Endothelial cell of umbilical vein (primary cell): ENCODE data around the gene PDE8B. TPM values are rescaled to one million over a fixed set of nuclear protein-coding genes. Genes with fewer than 3 reads are reported as not detected.

ENCODE experiments used
- BruUV-seq: library from RNA; stranded (reverse); fragments of 400-500 nt; replicated peaks from 2 replicates; lab custom pipeline; 2021; lab: Mats Ljungman, UMichigan
- CTCF ChIA-PET: fragments of 300-600, 350-600 bp; sonication (Branson Sonifier 250); formaldehyde crosslinking; loops from one replicate; lab custom pipeline; 2021; ENCODE audit warnings: antibody characterized with exemption, inconsistent platforms; lab: Charles Lee
- POLR2A ChIA-PET: fragments of 300-600, 350-600 bp; sonication (Branson Sonifier 250); formaldehyde crosslinking; loops from one replicate; lab custom pipeline; 2021; ENCODE audit warnings: antibody characterized with exemption, inconsistent platforms; lab: Charles Lee
- DNase-seq: peaks from one replicate; pipeline ENCODE4 v3.0.0-alpha.2; 2011; ENCODE audit warnings: low read depth, low spot score
- FAIRE-seq: peaks from 2 replicates; lab custom pipeline; 2011; peaks lifted over from hg19 to GRCh38; lab: Jason Lieb, UNC
- H2AFZ ChIP-seq: 2 replicates; pipeline ENCODE4 v1.6.0; 2012; ENCODE audit warnings: low read depth, low read length, control low read depth, inconsistent platforms
- H3K27ac ChIP-seq: 2 replicates; pipeline ENCODE4 v1.5.1; 2011; ENCODE audit warnings: low read depth, mild to moderate bottlenecking, control low read depth, low read length, moderate library complexity; ENCODE audit not compliant: insufficient read depth
- H3K27me3 ChIP-seq, 2 experiments: 2 replicates each; pipeline versions ENCODE4 v1.6.0 to v1.6.1; 2011; ENCODE audit warnings: low read length in 2 of 2, mixed read lengths in 1 of 2; ENCODE audit not compliant: control insufficient read depth in 2 of 2, insufficient read depth in 2 of 2
- H3K36me3 ChIP-seq, 2 experiments: 2 replicates in 1 of 2; 3 replicates in 1 of 2; pipeline ENCODE4 v1.5.1; 2011; ENCODE audit warnings: low read length in 2 of 2, mild to moderate bottlenecking in 1 of 2, moderate library complexity in 1 of 2; ENCODE audit not compliant: control insufficient read depth in 2 of 2, insufficient read depth in 2 of 2; ENCODE audit errors: extremely low read depth in 1 of 2
- H3K4me1 ChIP-seq: 3 replicates; pipeline ENCODE4 v1.5.1; 2011; ENCODE audit warnings: mild to moderate bottlenecking, low read length; ENCODE audit not compliant: control insufficient read depth, insufficient read depth; ENCODE audit errors: extremely low read depth
- H3K4me2 ChIP-seq: 2 replicates; pipeline ENCODE4 v1.6.1; 2011; ENCODE audit warnings: low read length, control low read depth, mixed read lengths; ENCODE audit not compliant: insufficient read depth
- H3K4me3 ChIP-seq, 3 experiments: fragments of 200-600 bp in 1 of 3; sonication (generic), shearing (Covaris generic) in 1 of 3; replicated peaks in 1 of 3; 2 replicates each; pipeline ENCODE4 v1.5.1; 2011 to 2016; ENCODE audit warnings: control low read depth in 3 of 3, low read length in 3 of 3, mild to moderate bottlenecking in 2 of 3, inconsistent platforms in 1 of 3, low read depth in 1 of 3, moderate library complexity in 1 of 3; ENCODE audit not compliant: insufficient read depth in 1 of 3
- H3K79me2 ChIP-seq: 2 replicates; pipeline ENCODE4 v1.6.0; 2012; ENCODE audit warnings: low read length, inconsistent platforms; ENCODE audit not compliant: control insufficient read depth, insufficient read depth
- H3K9ac ChIP-seq: replicated peaks from 2 replicates; pipeline ENCODE3; 2011; ENCODE audit warnings: low read length, control low read depth; ENCODE audit not compliant: insufficient read depth; ENCODE audit errors: extremely low read depth
- H3K9me1 ChIP-seq: replicated peaks from 3 replicates; pipeline ENCODE4 v1.6.0; 2011; ENCODE audit warnings: mild to moderate bottlenecking, low read length; ENCODE audit not compliant: control insufficient read depth, insufficient read depth; ENCODE audit errors: extremely low read depth
- H3K9me3 ChIP-seq: replicated peaks from 2 replicates; pipeline ENCODE4 v1.5.1; 2012; ENCODE audit warnings: low read length, inconsistent platforms; ENCODE audit not compliant: control insufficient read depth, insufficient read depth
- H4K20me1 ChIP-seq: replicated peaks from 2 replicates; pipeline ENCODE3; 2011; ENCODE audit warnings: mild to moderate bottlenecking, low read length; ENCODE audit not compliant: control insufficient read depth, insufficient read depth; ENCODE audit errors: extremely low read depth
- CTCF ChIP-seq, 2 donors: IDR thresholded peaks; 1 replicate in 1 of 2; 2 replicates in 1 of 2; pipeline ENCODE4 v1.5.1; 2011; ENCODE audit warnings: low read length in 2 of 2, mild to moderate bottlenecking in 2 of 2, moderate library complexity in 2 of 2, control low read depth in 1 of 2, inconsistent platforms in 1 of 2, low read depth in 1 of 2; ENCODE audit not compliant: insufficient read depth in 1 of 2; ENCODE audit errors: extremely low read depth in 1 of 2
- EZH2 ChIP-seq: IDR thresholded peaks from 2 replicates; pipeline ENCODE4 v1.6.1; 2012; ENCODE audit warnings: borderline replicate concordance, low read depth, mild to moderate bottlenecking, moderate library complexity, low read length, inconsistent platforms; ENCODE audit not compliant: severe bottlenecking
- FOS ChIP-seq: IDR thresholded peaks from 2 replicates; pipeline ENCODE4 v1.6.1; 2011; ENCODE audit warnings: mild to moderate bottlenecking, low read length, moderate library complexity, borderline replicate concordance; ENCODE audit not compliant: insufficient read depth
- GATA2 ChIP-seq: IDR thresholded peaks from 2 replicates; pipeline ENCODE4 v1.7.0; 2011; ENCODE audit warnings: low read depth, mild to moderate bottlenecking, moderate library complexity, mixed read lengths, low read length; ENCODE audit not compliant: insufficient read length, insufficient read depth
- JUN ChIP-seq: IDR thresholded peaks from 2 replicates; pipeline ENCODE4 v1.6.1; 2011; ENCODE audit warnings: borderline replicate concordance, low read depth; ENCODE audit not compliant: insufficient read length, insufficient read depth
- MYC ChIP-seq: IDR thresholded peaks from one replicate; pipeline ENCODE4 v1.6.1; 2011; ENCODE audit warnings: mild to moderate bottlenecking, low read depth, low read length
- POLR2A ChIP-seq: IDR thresholded peaks from 2 replicates; pipeline ENCODE4 v1.6.1; 2012; ENCODE audit warnings: low read depth, mild to moderate bottlenecking, control low read depth, low read length
- POLR2AphosphoS5 ChIP-seq: IDR thresholded peaks from 2 replicates; pipeline ENCODE4 v1.6.1; 2012; ENCODE audit warnings: low read depth, mild to moderate bottlenecking, control low read depth, low read length, moderate library complexity; ENCODE audit not compliant: insufficient read depth
- dilution Hi-C: fragments of 300-500 bp; cut with MboI; formaldehyde crosslinking; loops from one replicate; pipeline ENCODE4 v1.15.0; 2019; ENCODE audit warnings: low sequenced_read_pairs; ENCODE audit not compliant: extremely low pct_ligation_motif_present
- intact Hi-C: fragments of 100-400 bp; cut with micrococcal nuclease; formaldehyde crosslinking; loops from one replicate; pipeline ENCODE4 v1.10.0; 2022
- polyA plus RNA-seq, 4 experiments: library from polyadenylated mRNA; depleted of rRNA in 3 of 4; stranded (reverse) in 3 of 4; unstranded in 1 of 4; fragments of >200 nt; gene quantifications; 2 replicates each; pipeline versions ENCODE4 v1.2.1 to v1.2.3, GENCODE V29; 2011 to 2012; ENCODE audit warnings: missing spikeins in 1 of 4
- total RNA-seq: library from RNA; stranded (reverse); gene quantifications from 2 replicates; pipeline ENCODE4 v1.2.3, GENCODE V29; 2021
- TF ChIP-seq, protein P1 (sequence below): IDR thresholded peaks from 2 replicates; pipeline ENCODE4 v1.6.1; 2011; ENCODE audit not compliant: insufficient read depth, insufficient read length

PDE8B gene
- total and polyA plus RNA-seq, 2 donors (not counting 3 experiments of a cell fraction or from before 2014, with no cell fraction given) = not detected

- H3K27me3 ChIP-seq = peaks cover 0 to 2% of the 10 kb centered on the region in 2 experiments
- H3K4me1 ChIP-seq = no peaks in the 10 kb centered on the region
- H3K9ac ChIP-seq = no peak overlapping the region
- BruUV-seq = no TSS peak
- H4K20me1 ChIP-seq = no peaks in the 10 kb centered on the region
- no peaks in the 10 kb centered on the region for H3K9me3 ChIP-seq
- intact Hi-C loops (no loop called here), dilution Hi-C loops (no loop called here)
- H3K27ac ChIP-seq = no peak overlapping the region
- no peak for TF ChIP-seq EZH2
- TF ChIP-seq POLR2AphosphoS5 = no peak
- TF ChIP-seq CTCF (IDR thresholded peaks at IDR 0.05; ENCODE audit: extremely low read depth in 1 of 2, insufficient read depth in 1 of 2, low read depth in 1 of 2, low read length in 2 of 2) = no peak
- TF ChIP-seq JUN = no peak
- no peak for TF ChIP-seq FOS
- TF ChIP-seq GATA2 = no peak
- no peak for TF ChIP-seq MYC
- TF ChIP-seq POLR2A = no peak
- TF ChIP-seq, protein P1, sequence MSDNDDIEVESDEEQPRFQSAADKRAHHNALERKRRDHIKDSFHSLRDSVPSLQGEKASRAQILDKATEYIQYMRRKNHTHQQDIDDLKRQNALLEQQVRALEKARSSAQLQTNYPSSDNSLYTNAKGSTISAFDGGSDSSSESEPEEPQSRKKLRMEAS = no peak
- CTCF ChIA-PET = no interaction called here
- DNase-seq (no peak), FAIRE-seq (no peak)
- H3K4me3 ChIP-seq = no peak overlapping the region
- no peaks in the 10 kb centered on the region for H3K9me1 ChIP-seq
- H3K36me3 ChIP-seq = no peaks in the 10 kb centered on the region
- POLR2A ChIA-PET = no interaction called here
- no peak overlapping the region for H3K4me2 ChIP-seq
- H2AFZ ChIP-seq = no peak overlapping the region
- no peaks in the 10 kb centered on the region for H3K79me2 ChIP-seq
Observed at GRCh38 chr5:77379558-77380061, 169.1 kb downstream of the PDE8B start.
